ENCODE data around the gene DHH. TPM values are rescaled to one million over a fixed set of nuclear protein-coding genes. Genes with fewer than 3 reads are reported as not detected.

Gene DHH
- total and polyA plus RNA-seq, 2 donors (not counting 3 experiments of a cell fraction or from before 2014, with no cell fraction given) = 2.9 to 3.3 TPM

DNA sequence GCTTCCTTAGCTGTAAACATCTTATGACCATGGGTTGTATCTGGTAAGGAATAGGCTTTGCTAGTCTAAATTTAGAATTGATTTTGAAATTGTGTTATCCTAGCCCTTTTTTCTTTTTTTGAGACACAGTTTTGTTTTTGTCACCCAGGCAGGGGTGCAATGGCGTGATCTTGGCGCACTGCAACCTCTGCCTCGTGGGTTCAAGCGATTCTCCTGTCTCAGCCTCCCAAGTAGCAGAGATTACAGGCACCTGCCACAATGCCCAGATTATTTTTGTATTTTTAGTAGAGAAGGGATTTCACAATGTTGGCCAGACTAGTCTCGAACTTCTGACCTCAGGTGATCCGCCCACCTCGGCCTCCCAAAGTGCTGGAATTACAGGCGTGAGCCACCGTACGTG, 39.0 kb upstream of the DHH start:
- Histone ChIP-seq H2AFZ (ENCODE audit: low read depth, low read length) (no peak overlapping the region), H3K27me3 (ENCODE audit: control insufficient read depth in 2 of 2, insufficient read depth in 2 of 2, low read length in 2 of 2) (no peaks in the 10 kb centered on the region), H3K4me3 (replicated peaks in 1 of 3; ENCODE audit: insufficient read depth in 1 of 3, low read depth in 1 of 3, low read length in 3 of 3) (no peak overlapping the region), H3K9me3 (replicated peaks; ENCODE audit: control insufficient read depth, insufficient read depth, low read length) (no peaks in the 10 kb centered on the region), H4K20me1 (replicated peaks; ENCODE audit: control insufficient read depth, extremely low read depth, insufficient read depth, low read length) (peaks cover 4% of the 10 kb centered on the region), H3K36me3 (ENCODE audit: control insufficient read depth in 2 of 2, extremely low read depth in 1 of 2, insufficient read depth in 2 of 2, low read length in 2 of 2) (peaks cover 8 to 10% of the 10 kb centered on the region in 2 experiments), H3K4me2 (ENCODE audit: insufficient read depth, low read length) (no peak overlapping the region), H3K4me1 (ENCODE audit: control insufficient read depth, extremely low read depth, insufficient read depth, low read length) (peaks cover 22% of the 10 kb centered on the region), H3K27ac (ENCODE audit: insufficient read depth, low read depth, low read length) (no peak overlapping the region), H3K79me2 (ENCODE audit: control insufficient read depth, insufficient read depth, low read length) (peaks cover 29% of the 10 kb centered on the region), H3K9me1 (replicated peaks; ENCODE audit: control insufficient read depth, extremely low read depth, insufficient read depth, low read length) (no peaks in the 10 kb centered on the region), H3K9ac (replicated peaks; ENCODE audit: extremely low read depth, insufficient read depth, low read length) (no peak overlapping the region)
- TF ChIP-seq GATA2 (IDR thresholded peaks at IDR 0.05; ENCODE audit: insufficient read depth, insufficient read length, low read depth, low read length) (no peak), CTCF (IDR thresholded peaks at IDR 0.05; ENCODE audit: extremely low read depth in 1 of 2, insufficient read depth in 1 of 2, low read depth in 1 of 2, low read length in 2 of 2) (no peak), POLR2A (IDR thresholded peaks at IDR 0.05; ENCODE audit: low read depth, low read length) (no peak), EZH2 (IDR thresholded peaks at IDR 0.05; ENCODE audit: borderline replicate concordance, low read depth, low read length, severe bottlenecking) (no peak), MYC (IDR thresholded peaks at IDR 0.05; ENCODE audit: low read depth, low read length) (no peak), JUN (IDR thresholded peaks at IDR 0.05; ENCODE audit: borderline replicate concordance, insufficient read depth, insufficient read length, low read depth) (no peak), POLR2AphosphoS5 (IDR thresholded peaks at IDR 0.05; ENCODE audit: insufficient read depth, low read depth, low read length) (no peak), FOS (IDR thresholded peaks at IDR 0.05; ENCODE audit: borderline replicate concordance, insufficient read depth, low read length) (no peak)
- TF ChIP-seq, protein P1, sequence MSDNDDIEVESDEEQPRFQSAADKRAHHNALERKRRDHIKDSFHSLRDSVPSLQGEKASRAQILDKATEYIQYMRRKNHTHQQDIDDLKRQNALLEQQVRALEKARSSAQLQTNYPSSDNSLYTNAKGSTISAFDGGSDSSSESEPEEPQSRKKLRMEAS (IDR thresholded peaks at IDR 0.05; ENCODE audit: insufficient read depth, insufficient read length) = no peak
- intact Hi-C loops (cut with micrococcal nuclease) (no loop called here), dilution Hi-C loops (cut with MboI; ENCODE audit: extremely low pct_ligation_motif_present, low sequenced_read_pairs) (no loop called here)
- POLR2A ChIA-PET = interaction anchor here (0.7 to 1.1 kb wide), 3 partner anchors 16 to 78 kb away, joined by 3 to 7 read pairs (median 3); no protein-coding TSS in a partner anchor
- BruUV-seq (replicated peaks) = no TSS peak
- DNase-seq (ENCODE audit: low read depth, low spot score) = no peak
- FAIRE-seq = no peak
- CTCF ChIA-PET = interaction anchor here (0.8 to 4.5 kb wide), 3 partner anchors 45 to 102 kb away, joined by 5 to 57 read pairs (median 46); no protein-coding TSS in a partner anchor

Data from endothelial cell of umbilical vein (primary cell).